Testis (tissue), 2 donors: ENCODE measurements around the gene FCN2.

Experiments
- CTCF ChIP-seq, 3 experiments: fragments of 450-650 bp in 2 of 3; fragments of 200-600 bp in 1 of 3; sonication (generic) in 1 of 3; IDR thresholded peaks; one replicate each; pipeline ENCODE4 v1.5.1; 2016 to 2019; ENCODE audit warnings: antibody characterized with exemption in 3 of 3, mild to moderate bottlenecking in 2 of 3, moderate library complexity in 1 of 3
- POLR2A ChIP-seq: fragments of 450-650 bp; IDR thresholded peaks from one replicate; pipeline ENCODE4 v1.6.1; 2017; ENCODE audit warnings: antibody characterized with exemption, mild to moderate bottlenecking, moderate library complexity

GRCh38 chr9:134902936-134903335, 22.3 kb downstream of the FCN2 start:
- TF ChIP-seq POLR2A (no peak), CTCF (IDR thresholded peaks at IDR 0.05) (no peak)
